ACHN (cell line): ENCODE results near the gene DRD4.
"Not testable (repeated sequence)": the region's sequence is repeated elsewhere in the genome, so short reads cannot be mapped to it uniquely, and the experiment has no call there.

Experiments
- DNase-seq: peaks from one replicate; pipeline ENCODE4 v3.0.0-alpha.2; 2015
- in situ Hi-C: cut with HindIII; loops from 2 replicates; pipeline ENCODE4 v1.10.0; 2017; ENCODE audit warnings: low sequenced_read_pairs, low pct_ligation_motif_present, low pct_unique_long_range_greater_than_20kb

DRD4 gene

GRCh38 chr11:637593-638521 is 788 bp downstream of the DRD4 start:
- in situ Hi-C loops, result no loop called here
- no peak for DNase-seq

GRCh38 chr11:638631-639331 is 1.7 kb downstream of the DRD4 start:
- in situ Hi-C loops, result no loop called here
- DNase-seq, result no peak

GRCh38 chr11:639332-639955 is 2.4 kb downstream of the DRD4 start:
- in situ Hi-C loops, result no loop called here
- DNase-seq, result no peak

- in situ Hi-C loops, result no loop called here
- DNase-seq, result no peak
Measured at GRCh38 chr11:640021-640706, 3.1 kb downstream of the DRD4 start.

GRCh38 chr11:641806-642370 is 4.8 kb downstream of the DRD4 start:
- in situ Hi-C loops, result no loop called here

GRCh38 chr11:643366-643765 is 6.3 kb downstream of the DRD4 start:
- DNase-seq, result no peak
- in situ Hi-C loops, result no loop called here

More at GRCh38 chr11:641806-642370, 4.8 kb downstream of the DRD4 start:
- DNase-seq, result no peak

- in situ Hi-C loops, result no loop called here
Measured at GRCh38 chr11:643849-644738, 7.0 kb downstream of the DRD4 start.

GRCh38 chr11:645536-645935 is 8.5 kb downstream of the DRD4 start:
- no peak for DNase-seq
- in situ Hi-C loops, result no loop called here

More at GRCh38 chr11:643849-644738, 7.0 kb downstream of the DRD4 start:
- DNase-seq, result no peak

GRCh38 chr11:646214-646613 is 9.1 kb downstream of the DRD4 start:
- in situ Hi-C loops, result no loop called here
- no peak for DNase-seq

- in situ Hi-C loops, DNase-seq: not testable (repeated sequence)
Measured at GRCh38 chr11:647672-648158, 10.6 kb downstream of the DRD4 start.

- in situ Hi-C loops, result no loop called here
- DNase-seq, result no peak
Measured at GRCh38 chr11:650482-650881, 13.4 kb downstream of the DRD4 start.

- in situ Hi-C loops, DNase-seq: not testable (repeated sequence)
Measured at GRCh38 chr11:653136-653535, 16.1 kb downstream of the DRD4 start.

GRCh38 chr11:653837-654236 is 16.8 kb downstream of the DRD4 start:
- DNase-seq, result no peak
- in situ Hi-C loops, result no loop called here

GRCh38 chr11:654444-654843 is 17.4 kb downstream of the DRD4 start:
- in situ Hi-C loops, DNase-seq: not testable (repeated sequence)

GRCh38 chr11:655036-655726 is 18.1 kb downstream of the DRD4 start:
- in situ Hi-C loops, result no loop called here
- DNase-seq, result peak; percentile 90

GRCh38 chr11:656426-656825 is 19.4 kb downstream of the DRD4 start:
- no peak for DNase-seq
- in situ Hi-C loops, result no loop called here

GRCh38 chr11:656866-657265 is 19.8 kb downstream of the DRD4 start:
- in situ Hi-C loops, result no loop called here
- no peak for DNase-seq
